ENCODE measurements around the gene FCER1G. TPM values are rescaled to one million over a fixed set of nuclear protein-coding genes. Genes with fewer than 3 reads are reported as not detected.
"Not testable (repeated sequence)": the region's sequence is repeated elsewhere in the genome, so short reads cannot be mapped to it uniquely, and the experiment has no call there.

The FCER1G gene
- total RNA-seq, 1 donor: 5.1 TPM

DNA sequence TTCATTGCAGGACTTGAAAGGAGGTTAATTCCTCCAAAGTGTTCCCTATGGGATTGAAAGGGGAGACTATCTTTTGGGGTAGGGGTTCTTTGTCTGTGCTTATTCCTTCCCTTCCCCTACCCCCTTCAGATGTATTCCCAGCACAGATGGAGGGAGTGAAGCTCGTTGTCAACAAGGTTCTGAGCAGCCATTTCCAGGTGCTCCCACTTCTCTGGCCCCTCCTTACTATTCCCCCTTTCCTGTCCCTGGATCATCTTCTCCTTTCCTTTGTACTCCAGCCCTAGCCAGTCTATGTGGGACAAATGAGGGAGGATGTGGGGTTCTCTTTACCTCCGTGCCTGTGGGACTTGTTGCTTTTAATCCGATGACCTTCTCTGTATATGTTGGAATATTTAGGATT, 11.7 kb downstream of the FCER1G start:
- DNase-seq (ENCODE audit: low read depth in 2 of 3, low spot score in 2 of 3): no peak

DNA sequence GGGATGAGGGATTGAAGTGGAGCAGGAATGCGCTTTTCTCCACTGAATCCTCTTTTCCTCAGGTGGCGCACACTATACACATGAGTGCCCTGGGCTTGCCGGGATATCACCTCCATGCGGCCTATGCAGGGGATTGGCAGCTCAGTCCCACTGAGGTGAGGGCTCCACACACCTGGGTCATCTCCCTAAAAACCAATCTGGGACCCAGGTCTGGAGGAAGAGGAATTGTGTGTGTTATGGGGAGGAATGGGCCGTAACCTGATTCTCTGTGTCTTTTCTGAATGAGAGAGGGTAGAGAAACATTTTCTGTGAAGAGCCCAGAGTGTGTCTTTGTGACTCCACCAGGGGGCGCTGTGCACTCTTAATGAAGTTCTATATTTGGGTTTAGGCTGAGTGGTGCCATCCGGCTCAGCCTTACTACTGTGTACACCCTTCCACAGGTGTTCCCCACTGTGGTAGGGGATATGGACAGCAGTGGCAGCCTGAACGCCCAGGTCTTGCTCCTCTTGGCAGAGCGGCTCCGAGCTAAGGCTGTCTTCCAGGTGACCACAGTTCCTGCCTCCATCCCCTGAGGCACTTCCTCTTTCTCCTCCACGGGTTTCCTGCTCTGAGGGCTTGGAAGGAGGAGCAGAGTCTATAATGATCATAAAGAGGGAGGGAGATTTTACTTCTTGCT, 12.2 kb downstream of the FCER1G start:
- peak; percentile 78 to 91 (median 86) for DNase-seq (ENCODE audit: low read depth in 2 of 3, low spot score in 2 of 3)

DNA sequence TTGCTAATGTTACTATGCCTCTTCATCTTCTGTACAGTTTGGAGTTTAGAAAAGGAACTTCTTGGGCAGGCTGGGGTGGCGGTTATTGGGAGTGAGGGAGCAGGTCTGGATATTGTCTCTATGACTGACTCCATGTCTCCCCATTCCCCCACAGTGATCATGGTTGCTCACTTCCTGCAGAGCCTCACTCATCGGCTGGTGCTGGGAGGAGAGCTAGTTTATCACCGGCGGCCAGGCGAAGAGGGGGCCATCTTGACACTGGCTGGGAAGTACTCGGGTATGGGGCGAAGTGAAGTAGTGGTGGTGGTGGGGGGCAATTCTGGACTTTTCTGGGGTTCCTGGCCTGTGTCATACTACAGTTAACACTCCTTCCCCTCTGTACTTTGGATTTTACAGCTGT, 12.9 kb downstream of the FCER1G start:
- no peak for DNase-seq (ENCODE audit: low read depth in 2 of 3, low spot score in 2 of 3)

DNA sequence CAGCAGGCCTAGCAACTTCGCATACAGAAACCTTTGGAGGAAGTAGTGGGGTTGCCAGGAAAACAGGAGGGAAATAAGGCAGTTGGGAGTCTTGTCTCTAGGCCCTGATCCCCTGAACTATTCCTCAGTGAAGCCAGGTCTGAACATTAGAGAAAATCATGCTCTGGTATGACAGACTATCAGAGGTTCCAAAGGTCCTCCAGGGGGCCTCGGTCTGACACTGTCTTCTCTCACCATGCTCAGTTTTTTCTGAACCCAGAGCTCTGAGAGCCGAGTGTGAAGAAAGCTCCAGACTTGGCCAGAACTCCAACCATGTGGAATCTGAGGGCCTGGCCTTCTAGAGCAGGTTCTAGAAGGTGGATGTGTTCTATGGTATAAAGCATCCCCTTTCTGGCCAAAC, 14.8 kb downstream of the FCER1G start:
- peak in 2 of 3 donors; percentile 26 to 53 for DNase-seq (ENCODE audit: low read depth in 2 of 3, low spot score in 2 of 3)

DNA sequence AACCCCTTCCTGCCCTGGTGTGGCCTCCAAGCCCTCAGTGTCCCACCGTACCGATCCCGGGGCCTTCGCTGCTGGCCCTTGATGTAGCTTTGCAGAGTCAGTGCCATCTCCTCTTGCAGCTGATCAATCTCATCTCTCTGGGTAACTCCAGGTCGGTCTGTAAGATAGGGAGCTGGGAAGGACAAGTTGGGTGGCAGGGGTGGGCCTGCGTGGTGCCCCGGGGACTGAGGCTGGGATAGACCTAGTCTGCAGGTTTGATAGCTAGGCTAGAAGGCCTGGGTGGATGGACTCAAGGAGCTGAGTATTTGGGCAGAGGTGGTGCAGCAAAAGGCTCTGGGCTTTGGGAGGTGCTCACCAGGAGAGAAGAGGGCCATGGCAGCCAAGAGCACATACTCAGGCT, 15.7 kb downstream of the FCER1G start:
- no peak for DNase-seq (ENCODE audit: low read depth in 2 of 3, low spot score in 2 of 3)

DNA sequence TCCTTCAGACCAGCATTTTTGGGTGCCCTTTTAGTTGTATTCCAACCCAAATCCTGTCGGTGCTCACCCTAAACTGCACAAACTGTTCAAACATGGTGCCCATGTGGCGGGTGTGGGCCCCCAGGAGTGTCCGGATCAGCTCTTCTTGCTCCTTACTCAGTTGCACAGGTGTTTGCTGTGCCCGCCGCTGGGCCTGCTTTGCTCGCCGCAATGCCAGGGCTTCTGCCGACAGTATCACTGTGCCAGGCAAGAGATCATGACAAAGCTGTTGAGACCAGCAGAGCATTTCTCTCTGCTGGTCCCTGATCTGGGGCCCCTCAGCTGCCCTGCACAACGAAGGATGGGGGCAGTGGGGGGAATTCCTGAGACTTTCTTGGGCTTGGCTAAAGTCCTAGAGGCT, 18.0 kb downstream of the FCER1G start:
- DNase-seq (ENCODE audit: low read depth in 2 of 3, low spot score in 2 of 3): no peak

DNA sequence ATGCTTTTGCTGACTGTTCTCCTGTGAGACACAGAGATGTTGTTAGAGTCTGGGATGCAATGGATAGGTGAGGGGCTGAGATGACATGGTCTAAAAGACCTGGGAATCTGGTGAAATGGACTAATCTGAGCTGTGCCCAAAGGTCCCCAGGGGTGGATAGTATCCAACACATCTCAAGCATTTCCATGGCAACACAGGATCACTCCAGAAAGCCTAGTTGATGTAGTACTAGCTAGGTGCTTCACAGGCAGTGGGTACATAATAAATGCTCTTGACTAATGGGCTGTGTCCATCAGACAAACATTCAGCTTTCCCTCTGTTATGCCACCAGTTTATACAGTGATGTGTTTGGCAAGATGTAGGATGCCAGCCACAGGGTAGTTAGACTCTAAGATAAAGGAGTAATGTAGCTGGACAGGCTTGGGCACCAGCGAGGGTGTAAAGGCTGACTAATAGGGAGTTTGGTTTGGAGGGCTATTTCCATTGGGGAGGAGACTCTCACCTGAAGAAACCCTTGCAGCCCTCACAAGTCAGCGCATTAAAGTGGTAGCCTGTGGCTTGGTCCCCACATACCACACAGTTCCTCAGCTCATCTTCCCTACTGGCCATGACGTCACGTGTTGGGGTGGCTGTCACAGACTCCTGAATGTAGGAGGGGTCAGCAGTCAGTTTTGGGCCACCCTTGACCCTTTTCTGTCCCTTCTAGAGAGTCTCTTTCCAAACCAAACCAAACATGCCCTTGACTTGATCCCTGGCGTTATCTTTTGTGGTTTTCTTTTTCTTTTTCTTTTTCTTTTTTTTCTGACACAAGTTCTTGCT, 21.1 kb downstream of the FCER1G start:
- no peak for DNase-seq (ENCODE audit: low read depth in 2 of 3, low spot score in 2 of 3)

DNA sequence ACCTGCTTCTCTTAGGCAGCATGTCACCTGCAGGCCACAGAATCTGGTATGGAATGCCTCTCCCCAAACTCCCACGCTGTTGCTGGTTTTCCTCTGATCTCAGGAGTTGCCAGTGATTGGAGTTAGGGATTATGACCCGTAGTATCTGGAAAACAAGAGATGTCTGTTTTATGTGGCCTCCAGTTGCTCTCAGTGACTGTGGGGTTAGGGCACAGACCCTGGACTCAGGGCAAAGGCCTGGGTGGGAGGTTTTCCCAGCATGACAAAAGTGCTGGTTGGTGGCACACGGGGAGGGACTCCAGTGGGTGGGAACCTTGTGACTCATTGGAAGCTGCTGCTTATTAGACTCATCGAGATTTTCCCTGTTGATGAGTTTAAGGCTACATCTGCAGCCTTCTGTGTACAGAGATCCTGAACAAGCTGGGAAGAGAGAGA, 23.0 kb downstream of the FCER1G start, which contains the start of gene NR1I3:
Gene NR1I3, minus strand, starts transcription at position 165 of the 435 bp plus-strand sequence. CDS start 1,638 bp downstream, outside the sequence.
- DNase-seq (ENCODE audit: low read depth in 2 of 3, low spot score in 2 of 3): no peak

DNA sequence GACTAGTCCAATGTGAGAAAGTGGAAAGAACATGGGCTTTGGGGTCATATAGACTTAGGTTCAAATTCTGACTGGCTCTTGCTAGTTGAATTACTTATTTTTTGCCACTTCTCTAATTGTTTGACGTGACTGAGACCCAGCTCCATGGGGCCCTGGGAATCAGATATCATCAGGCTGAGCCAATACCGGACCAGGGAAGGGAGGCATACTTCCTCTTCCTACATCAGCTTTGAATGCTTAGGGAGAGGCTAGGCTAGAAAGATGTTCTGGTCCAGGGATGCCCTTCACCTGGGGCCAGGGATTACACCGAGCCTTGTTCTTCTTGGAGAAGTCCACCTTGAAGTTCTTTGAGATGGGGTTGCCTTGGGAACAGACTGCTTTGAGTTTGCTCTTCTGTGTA, 26.6 kb downstream of the FCER1G start:
- no peak for DNase-seq (ENCODE audit: low read depth in 2 of 3, low spot score in 2 of 3)

DNA sequence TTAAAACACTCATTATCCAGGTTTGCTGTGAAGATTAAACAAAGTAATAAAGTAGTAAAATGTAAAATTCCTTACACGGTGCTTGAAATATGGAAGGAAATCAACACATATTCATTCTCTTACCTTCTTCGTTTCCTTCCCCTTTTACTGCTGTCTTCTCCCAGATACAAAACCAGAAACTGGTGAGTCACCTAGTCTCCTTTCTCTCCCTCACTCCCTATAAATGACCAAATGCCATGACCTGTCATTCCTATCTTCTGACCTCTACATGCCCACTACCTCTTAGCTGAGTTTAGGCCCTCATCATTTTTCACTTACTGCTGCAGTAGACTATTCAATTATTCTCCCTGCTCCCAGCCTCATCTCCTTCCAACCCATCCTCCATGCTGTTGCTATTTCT, 27.2 kb downstream of the FCER1G start:
- peak in 1 of 3 donors; percentile 17 for DNase-seq (ENCODE audit: low read depth in 2 of 3, low spot score in 2 of 3)

DNA sequence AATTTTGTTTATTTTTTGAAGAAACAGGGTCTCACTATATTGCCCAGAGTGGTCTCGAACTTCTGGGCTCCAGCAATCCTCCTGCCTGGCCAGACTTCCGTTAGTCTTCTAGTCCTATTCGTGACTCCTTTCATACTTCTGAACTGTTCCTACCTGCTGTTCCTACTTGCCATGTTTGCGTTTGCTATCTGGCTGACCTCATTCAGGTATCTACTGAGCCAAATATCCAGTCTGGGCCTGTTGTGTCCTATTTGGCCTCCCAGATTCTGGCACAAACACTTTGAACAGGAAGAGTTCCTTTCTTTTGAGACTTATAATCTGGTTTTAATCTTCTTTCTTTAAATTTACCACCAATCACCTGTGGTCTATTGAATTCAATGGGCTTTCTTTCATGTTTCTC, 29.8 kb downstream of the FCER1G start:
- no peak for DNase-seq (ENCODE audit: low read depth in 2 of 3, low spot score in 2 of 3)

DNA sequence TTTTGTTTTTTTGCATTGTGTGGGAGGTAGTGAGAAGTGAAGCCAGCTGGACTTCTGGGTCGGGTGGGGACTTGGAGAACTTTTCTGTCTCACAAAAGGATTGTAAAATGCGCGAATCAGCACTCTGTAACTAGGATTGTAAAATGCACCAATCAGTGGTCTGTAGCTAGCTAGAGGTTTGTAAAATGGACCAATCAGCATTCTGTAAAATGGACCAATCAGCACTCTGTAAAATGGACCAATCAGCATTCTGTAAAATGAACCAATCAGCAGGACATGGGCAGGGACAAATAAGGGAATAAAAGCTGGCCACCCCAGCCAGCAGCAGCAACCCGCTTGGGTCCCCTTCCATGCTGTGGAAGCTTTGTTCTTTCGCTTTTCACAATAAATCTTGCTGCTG, 35.0 kb downstream of the FCER1G start:
- not testable (repeated sequence) for DNase-seq (ENCODE audit: low read depth in 2 of 3, low spot score in 2 of 3)

DNA sequence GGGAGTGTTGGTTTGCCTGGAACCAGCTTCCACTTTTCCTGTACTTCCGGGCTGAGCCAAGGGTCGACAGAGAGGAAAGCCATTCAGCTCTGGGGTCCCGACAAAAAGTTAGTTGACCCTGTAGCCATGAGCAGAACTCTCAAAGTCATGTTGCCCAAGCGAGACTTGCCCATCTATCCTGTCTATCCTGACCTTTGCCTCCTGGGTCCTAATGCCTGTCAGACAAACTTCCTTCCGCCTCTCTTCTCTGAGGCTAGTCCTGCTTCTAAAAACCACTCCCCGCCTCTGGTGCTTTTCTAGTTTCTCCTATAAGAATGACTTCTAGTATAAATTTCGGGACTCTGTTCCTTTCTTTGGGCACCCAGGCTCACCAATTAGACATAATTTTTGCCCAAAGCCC, 35.7 kb downstream of the FCER1G start:
- DNase-seq (ENCODE audit: low read depth in 2 of 3, low spot score in 2 of 3): no peak

DNA sequence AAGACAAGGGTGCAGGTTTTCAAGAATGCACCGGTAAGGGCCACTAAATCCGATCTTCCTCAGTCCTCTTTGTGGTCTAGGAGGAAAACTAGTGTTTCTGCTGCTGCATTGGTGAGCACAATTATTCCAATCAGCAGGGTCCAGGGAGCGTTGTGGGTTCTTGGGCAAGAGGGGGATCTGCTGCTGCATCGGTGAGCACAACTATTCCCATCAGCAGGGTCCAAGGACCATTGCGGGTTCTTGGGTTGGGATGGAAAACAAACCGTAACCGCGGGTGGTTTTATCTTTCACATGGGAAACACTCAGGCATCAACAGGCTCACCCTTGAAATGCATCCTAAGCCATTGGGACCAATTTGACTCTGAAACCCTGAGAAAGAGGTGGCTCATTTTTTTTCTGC, 36.5 kb downstream of the FCER1G start:
- no peak for DNase-seq (ENCODE audit: low read depth in 2 of 3, low spot score in 2 of 3)

DNA sequence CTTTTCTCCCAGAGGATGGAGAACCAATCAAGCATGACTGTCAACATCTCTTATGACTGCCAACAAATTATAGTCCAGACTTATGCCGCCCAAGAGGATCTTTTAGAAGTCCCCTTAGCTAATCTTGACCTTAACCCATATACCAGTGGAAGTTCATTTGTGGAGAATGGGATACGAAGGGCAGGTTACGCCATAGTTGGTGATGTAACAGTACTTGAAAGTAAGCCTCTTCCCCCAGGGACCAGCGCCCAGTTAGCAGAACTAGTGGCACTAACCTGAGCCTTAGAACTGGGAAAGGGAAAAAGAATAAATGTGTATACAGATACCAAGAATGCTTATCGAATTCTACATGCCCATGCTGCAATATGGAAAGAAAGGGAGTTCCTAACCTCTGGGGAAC, 40.2 kb downstream of the FCER1G start:
- not testable (repeated sequence) for DNase-seq (ENCODE audit: low read depth in 2 of 3, low spot score in 2 of 3)

DNA sequence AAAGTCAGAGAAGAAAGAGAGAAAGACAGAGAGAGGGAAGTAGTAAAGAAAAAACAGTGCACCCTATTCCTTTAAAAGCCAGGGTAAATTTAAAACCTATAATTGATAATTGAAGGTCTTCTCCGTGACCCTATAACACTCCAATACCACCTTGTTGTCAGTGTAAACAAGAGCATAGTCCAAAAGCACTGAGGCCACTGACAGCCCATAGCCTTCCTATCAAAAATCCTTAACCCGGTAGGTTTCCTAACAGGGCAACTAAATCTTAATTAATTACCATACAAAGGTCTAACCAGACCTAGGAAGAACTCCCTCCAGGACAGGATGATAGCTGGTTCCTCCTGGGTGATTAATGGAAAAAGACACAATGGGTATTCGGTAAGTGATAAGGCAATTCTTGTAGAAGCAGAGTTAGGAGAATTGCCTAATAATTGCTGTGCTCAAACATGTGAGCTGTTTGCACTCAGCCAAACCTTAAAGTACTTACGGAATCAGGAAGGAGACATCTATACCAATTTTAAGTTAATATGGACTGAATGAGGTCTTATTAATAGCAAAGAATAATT, 40.9 kb downstream of the FCER1G start:
- not testable (repeated sequence) for DNase-seq (ENCODE audit: low read depth in 2 of 3, low spot score in 2 of 3)

DNA sequence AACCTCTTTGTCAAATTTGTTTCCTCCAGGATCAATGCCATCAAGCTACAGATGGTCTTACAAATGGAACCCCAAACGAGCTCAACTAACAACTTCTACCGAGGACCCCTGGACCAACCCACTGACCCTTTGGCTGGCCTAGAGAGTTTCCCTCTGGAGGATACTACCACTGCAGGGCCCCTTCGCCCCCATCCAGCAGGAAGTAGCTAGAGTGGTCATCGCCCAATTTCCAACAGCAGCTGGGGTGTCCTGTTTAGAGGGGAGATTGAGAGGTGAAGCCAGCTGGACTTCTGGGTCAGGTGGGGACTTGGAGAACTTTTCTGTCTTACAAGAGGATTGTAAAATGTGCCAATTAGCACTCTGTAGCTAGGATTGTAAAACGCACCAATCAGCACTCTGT, 42.0 kb downstream of the FCER1G start:
- peak in 1 of 3 donors; percentile 46 for DNase-seq (ENCODE audit: low read depth in 2 of 3, low spot score in 2 of 3)

DNA sequence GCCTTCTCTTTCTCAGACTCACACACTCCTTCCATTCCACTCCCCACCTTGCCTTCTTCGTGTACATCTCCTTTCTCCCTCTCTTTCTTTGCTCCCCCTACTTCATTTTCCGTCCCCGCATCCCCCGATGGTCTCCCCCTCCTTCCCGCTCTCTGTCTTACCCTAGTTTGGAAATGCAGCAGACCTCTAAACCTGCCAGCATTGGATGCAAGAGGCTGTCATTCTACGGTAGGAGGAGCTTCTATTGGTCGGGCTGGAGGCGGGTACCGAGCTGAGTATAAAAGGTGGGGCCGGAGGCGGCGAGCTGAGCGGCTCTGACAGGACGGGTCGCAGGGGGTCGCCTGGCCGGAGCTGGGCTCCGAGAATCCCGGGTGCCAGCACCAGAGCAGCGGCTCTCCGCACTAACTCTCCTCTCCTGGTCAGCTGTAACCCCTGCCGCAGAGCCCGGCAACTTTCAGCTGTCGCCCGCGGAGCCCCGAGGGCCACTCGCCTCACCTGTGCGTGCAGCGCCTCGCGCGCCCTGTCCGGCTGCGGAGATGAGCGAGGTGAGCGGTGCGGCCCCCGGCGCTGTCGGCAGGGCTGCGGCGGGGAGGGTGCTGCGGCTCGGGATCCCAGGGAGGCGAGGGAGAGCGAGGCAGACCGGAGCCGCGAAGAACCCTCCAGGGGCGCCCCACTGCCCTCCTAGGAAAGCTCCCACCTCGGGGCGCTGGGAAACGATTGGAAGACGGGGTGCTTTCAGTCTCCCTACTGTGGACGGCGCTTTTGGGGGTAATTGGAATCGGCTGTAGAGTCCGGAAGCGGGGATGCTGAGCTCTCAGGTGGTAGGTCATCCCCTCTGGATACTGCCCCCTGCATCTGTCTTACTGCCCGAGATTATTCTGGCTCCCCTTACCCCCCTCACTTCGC, 43.6 kb downstream of the FCER1G start, which contains the start of gene PCP4L1:
Gene PCP4L1, plus strand, starts transcription at position 307 of the 906 bp plus-strand sequence. Its CDS starts 230 bp downstream, at position 537.
- peak in 2 of 3 donors; percentile 57 to 77 for DNase-seq (ENCODE audit: low read depth in 2 of 3, low spot score in 2 of 3)

DNA sequence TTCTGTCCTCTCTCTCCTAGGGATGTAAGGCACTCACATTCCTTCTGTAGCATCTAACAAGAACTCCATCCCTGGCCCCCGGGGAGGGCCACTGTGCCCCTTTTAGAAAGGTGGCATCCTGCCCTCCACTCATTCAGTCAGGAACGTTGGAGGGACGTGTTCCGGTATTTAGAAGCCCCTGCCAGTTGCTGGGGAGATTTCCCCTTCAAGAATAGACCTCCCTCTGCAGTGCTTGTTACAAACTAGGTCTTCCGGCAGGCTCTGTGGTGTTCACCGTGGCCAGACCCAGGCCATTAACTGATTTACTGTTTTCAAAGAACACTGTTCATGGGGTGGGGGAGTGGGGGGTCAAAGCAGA, 44.2 kb downstream of the FCER1G start:
- DNase-seq (ENCODE audit: low read depth in 2 of 3, low spot score in 2 of 3): no peak

DNA sequence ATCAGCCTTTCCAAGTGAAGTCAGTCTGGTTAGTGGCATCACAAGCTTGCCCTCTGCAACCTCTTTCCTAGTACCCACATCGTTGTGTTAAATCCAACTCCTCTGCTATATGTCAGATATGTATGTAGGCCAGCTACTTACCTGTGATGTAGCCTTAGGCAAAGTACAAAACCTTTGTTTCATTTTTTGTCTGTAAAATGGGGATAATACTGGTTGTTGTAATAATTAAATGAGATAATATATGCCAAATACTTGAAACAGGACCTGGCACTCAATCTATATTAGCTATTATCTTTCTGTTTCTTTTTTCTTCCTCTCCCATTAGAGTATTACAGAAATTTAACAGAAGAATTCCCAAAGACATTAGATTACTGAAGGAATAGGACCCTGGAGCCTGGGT, 44.7 kb downstream of the FCER1G start:
- no peak for DNase-seq (ENCODE audit: low read depth in 2 of 3, low spot score in 2 of 3)

All from hematopoietic multipotent progenitor cell (in vitro differentiated cells).